GM18505 (cell line): ENCODE results near the gene FOXE1.

ENCODE experiments used
- ATAC-seq: cut with Tn5 transposase; IDR thresholded peaks from one replicate; pipeline ENCODE4 v1.9.1; 2021; ENCODE audit not compliant: unreplicated experiment
- POLR2A ChIP-seq: IDR thresholded peaks from 4 replicates; pipeline ENCODE4 v1.6.1; 2011; ENCODE audit warnings: borderline replicate concordance; ENCODE audit not compliant: insufficient read depth, insufficient read length; ENCODE audit errors: extremely low read depth

The FOXE1 gene

DNA sequence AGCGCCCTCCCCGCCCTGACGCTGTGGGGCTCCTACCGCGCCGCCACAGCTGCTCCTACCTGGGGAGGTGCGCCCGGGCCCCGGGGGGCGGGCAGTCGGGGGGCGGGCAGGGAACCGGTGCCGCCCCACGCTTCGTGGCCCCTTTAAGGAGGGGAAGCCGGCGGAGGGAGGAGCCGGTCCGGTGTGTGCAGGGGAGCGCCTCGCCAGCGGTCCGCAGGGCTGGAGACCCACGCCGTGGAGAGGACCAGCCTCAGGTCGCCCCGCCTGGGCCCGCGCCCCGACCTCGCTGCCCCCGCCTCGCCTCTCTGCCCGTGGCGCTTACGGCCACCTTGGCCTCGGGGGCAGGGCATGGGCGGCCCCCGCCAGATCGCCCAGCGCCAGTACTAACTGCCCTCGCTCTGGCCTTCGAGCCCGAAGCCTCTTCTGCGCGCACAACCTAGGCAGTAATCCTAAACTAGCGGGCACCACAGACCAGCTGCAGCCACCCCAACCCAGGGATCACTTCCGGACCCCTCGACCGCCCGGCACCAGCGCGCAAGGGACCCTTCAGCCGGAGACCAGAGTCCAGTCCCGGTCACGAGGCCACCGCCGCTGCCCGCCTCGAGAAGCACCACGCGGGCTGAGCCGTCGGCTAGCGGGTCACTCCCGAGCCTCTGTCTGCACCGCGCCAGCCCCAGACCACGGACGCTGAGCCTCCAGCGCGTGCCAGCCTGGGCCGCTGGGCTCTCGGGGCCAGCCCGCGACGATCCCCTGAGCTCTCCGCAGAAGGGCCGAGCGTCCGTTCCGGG is at the start of gene FOXE1:
Gene FOXE1 (plus strand): TSS at position 171 of the 788 bp plus-strand sequence. CDS start 689 bp downstream, outside the sequence.
- no peak for ATAC-seq
- no peak for TF ChIP-seq POLR2A

DNA sequence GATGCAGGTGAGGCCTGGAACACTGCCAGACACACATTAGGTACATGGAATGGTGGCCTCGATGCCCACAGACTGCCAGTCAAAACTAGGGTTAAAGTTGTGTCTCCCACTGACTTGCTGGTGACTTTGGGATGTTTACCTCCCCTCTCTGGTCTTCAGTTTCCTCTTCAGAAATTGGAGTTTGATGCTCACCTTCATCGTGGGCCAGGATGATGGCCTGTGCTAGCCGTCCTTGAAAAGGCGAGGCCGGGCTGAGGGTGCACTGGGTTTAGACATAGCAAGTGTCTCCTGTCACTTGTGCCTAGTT is 49.0 kb upstream of the FOXE1 start:
- no peak for TF ChIP-seq POLR2A
- ATAC-seq = no peak

DNA sequence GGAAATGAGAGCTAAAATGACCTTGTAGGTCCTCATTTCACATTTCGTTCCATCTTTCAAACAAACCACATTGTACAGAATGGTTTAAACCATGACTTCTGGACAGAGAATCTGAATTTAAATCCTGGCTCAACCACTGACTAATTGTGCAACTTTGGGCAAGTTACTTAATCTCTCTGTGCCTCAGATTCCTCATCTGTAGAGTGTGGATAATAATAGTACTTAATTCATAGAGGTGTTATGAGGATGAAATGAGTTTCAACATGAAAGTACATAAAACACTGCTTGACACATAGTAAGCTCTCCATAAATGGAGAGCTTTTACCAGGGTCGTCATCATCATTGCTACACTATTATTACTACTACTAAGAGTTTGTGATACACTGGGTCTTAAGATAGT is 46.3 kb upstream of the FOXE1 start:
- no peak for TF ChIP-seq POLR2A
- no peak for ATAC-seq

DNA sequence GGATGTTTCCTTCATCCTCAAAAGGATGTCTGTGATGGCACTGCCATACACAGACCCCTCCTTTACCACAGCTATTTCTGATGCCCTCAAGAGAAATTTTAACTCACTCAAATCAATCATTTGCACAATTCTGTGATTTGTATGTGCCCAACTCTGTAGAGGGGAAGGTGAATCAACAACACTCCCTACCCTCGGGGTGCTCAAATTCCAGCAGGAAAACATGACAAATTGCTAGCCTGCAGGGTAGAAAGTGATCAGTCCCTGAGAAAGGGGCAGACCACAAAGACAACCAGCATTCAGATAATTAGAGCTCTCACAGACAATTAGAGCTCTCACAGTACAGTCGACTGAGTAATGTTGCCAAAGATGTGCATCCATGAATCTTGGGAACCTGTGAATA is 45.3 kb upstream of the FOXE1 start:
- no peak for TF ChIP-seq POLR2A
- no peak for ATAC-seq

DNA sequence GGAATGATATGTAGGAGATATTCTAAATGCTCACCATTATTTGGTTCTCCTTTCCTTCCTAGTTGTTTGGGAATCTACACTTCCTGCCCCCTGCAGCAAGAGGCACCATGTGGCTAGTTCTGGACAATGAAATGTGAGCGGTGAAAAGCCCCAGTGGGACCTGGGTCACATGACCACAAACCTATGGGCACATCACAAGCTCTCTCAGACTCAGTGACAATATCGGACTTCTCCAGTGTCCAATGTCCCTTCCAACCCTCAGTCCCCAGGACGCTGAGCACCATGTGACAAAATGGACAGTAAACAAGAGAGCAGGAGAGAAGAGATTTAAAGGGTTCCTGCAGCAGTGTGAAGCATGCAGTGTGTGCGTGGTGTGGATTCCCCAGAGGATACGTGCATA is 44.6 kb upstream of the FOXE1 start:
- TF ChIP-seq POLR2A = no peak
- no peak for ATAC-seq

DNA sequence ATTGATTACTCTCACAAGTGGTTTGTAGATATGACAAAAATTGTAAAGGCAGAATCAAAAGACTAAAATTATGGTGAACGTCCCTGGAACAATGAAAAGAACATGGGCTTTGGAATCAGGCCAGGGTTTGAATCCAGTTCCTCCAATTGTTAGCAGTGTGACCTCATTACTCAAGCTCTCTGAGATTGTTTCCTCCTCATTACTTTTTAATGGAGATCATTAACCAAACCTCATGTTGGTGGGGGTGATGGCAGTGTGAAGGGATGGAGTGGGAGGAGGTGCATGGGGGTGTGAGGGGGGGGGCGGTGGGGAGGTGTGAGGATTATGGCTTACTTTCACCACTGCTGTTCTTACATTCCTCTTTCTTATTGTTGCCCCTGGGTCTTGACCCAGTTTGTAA is 44.1 kb upstream of the FOXE1 start:
- no peak for TF ChIP-seq POLR2A
- no peak for ATAC-seq

DNA sequence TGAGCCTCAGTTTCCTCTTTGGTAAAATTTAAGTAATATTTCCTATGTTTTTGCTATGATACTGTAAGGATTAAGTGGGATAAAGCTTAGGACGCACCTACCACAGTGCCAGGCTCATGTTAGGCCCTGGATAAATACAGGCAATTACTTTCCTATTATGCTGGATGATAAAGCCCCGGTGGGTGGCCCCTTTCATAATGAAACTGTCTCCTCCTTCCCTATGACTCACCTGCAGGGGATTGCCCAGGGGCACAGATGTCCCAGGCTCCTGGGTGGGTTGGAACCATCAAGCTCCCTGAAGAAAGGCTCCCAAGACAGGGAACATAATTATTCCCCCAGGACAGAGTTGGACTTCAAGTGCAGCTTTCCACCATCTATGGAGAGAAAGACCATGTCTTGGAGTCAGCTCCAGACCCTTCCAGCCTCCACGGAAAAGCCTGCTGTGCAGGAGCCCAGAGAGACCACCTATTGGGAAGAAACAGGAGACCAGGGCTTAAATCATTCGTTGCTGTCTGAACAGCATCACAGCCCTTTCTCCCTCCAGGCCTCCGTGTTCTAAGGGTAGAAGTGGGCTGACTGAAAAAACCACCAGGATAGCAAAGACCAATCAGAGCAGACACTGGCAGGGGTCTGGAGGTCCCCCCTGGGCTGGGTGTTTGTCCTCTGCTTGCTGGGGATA is 43.2 kb upstream of the FOXE1 start:
- no peak for ATAC-seq
- TF ChIP-seq POLR2A = no peak

DNA sequence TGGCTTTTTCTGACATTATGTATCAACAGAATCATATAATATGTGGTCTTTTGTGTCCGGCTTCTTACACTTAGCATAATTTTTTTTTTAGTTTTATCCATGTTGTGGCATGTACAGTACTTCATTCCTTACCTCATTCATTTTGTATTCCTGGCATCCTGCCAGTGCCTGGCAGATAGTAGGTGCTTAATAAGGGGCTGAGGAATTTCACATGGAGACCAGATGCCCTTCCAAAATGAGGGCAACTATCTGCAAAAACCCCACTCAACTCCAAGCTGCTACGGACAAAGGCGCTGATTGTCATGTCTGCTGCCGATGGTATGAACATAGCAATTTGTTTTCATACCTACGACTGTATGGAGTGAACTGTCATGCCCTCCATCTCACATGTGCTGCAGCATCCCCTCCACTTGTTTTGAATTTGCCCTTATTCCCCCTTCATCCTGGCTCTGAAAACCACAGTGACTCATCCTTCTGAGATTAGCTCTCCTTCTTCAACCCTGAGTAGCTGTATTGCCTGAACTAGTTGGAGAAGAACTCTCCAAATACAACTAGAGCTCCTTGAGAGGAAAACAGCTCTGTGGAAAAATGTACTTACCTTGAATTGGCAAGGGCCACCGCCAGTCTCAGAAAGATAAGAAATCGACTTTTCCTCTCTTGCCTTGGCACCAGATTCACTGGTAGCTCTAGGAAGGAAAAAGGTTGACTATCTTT is 41.3 kb upstream of the FOXE1 start:
- no peak for TF ChIP-seq POLR2A
- ATAC-seq = no peak

DNA sequence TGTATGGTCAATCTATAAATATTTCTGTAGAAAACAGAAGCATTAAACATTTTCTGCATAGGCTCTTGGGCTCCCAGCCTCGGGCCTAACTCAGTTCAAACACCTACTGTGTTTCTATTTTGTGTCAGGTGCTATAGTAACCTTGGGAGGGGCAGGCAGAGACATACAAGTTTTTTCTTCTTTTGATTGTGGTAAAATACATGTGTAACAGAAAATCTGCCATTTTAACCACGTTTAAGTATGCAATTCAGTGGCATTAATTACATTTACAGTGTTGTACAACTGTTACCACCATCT is 40.8 kb upstream of the FOXE1 start:
- no peak for ATAC-seq
- no peak for TF ChIP-seq POLR2A

DNA sequence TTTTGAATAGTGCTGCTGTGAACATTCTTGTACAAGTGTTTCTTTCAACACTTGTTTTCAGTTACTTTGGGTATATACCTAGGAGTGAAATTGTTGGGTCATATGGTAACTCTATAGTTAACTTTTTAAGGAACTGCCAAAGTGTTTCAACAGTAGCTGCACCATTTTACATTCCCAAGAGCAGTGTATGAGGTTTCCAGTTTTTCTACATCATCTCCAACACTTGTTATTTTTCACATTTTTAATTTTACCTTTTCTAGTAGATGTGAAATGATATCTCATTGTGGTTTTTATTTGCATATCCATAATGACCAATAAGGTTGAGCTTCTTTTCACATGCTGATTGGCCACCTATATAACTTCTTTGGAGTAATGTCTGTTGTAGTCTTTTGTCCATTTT is 40.0 kb upstream of the FOXE1 start:
- no peak for TF ChIP-seq POLR2A
- no peak for ATAC-seq

DNA sequence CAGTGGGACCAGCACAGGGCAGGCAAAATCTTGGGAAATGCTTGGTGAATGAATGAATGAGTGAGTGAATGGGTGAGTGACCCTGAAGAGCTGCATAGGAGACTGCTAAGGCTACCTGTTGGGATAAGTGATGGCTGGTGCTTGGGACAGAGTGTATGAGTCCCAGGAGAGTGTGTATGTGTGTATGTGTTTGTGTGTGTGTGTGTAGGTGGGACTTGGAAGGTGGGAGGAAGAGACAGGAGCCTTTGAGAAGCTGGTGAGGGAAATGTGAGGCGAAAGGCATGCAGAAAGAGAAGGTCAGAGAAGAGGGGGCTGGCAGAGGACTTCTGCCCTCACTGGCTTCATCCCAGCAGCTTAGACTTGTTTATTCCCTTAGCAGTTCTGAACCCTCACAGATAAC is 33.3 kb upstream of the FOXE1 start:
- TF ChIP-seq POLR2A = no peak
- ATAC-seq = no peak

DNA sequence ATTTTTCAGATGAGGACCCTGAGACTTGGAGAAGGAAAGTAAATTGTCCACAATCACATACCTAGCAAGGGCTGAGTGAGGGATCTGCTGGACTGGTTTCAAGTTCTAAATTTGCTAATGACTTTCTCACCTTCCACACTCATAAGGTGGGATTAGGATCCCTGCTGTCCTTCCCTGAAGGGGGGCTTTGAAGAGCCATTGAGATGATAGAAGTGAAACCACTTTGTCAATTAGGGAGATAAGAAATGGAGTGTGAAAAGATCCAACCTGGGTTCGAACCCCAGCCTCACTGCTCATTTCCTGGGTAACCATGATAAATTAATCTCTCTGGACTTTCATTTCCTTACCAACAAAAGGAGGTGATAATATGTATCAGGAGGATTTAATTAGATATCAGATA is 32.7 kb upstream of the FOXE1 start:
- no peak for ATAC-seq
- TF ChIP-seq POLR2A = no peak

DNA sequence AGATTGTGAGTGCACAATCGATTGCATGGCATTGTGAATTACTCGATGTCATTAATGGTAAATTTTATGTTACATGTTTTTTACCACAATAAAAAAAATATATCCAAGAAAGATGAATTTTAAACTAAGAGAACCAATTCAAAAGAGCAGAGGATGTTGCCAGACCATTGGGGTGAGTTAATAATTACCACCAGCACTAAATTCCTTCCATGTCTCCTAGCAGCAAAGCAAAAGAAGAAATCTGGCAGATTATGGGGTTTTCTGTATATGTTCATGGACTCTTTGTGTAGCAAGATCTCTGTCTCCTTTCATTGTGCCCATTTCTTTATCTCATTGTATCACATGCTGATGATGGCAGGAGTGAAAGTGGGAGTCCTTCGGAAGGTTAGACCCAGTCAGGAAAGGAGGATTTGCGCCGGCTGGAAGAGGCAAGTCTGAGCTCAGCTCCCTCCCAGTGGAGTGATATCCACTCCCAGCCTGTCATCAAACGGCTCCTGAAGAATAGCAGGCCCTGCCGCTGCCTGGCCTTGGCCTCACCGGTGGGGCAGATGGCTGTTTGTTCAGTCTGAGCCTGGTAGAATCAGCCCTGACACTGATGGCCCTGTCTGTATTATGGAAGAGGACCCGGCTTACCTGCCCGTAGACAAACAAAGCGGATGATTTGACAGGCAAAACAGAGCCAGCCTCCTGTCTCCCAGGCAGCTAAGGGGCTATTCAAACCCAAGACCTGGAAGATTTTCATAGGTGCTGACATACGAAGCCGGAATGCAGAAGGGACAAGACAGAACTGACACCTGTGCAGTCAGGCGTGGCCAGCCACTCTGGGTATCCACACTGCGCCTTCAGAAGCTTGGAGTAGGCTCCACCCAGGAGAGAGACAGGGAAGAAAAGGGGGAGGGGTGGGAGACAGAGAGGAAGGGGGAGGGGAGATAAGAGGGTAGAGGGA is 21.9 kb upstream of the FOXE1 start:
- no peak for TF ChIP-seq POLR2A
- ATAC-seq = no peak
